GM12873 (cell line): ENCODE measurements around the gene TNS2.

Experiments used
- TF ChIP-seq, protein P1 (sequence below): IDR thresholded peaks from 2 replicates; pipeline ENCODE4 v1.5.1; 2012; ENCODE audit warnings: low read depth, mild to moderate bottlenecking, moderate library complexity, low read length, control low read depth; ENCODE audit not compliant: insufficient read depth; ENCODE audit errors: missing control alignments

The TNS2 gene

DNA sequence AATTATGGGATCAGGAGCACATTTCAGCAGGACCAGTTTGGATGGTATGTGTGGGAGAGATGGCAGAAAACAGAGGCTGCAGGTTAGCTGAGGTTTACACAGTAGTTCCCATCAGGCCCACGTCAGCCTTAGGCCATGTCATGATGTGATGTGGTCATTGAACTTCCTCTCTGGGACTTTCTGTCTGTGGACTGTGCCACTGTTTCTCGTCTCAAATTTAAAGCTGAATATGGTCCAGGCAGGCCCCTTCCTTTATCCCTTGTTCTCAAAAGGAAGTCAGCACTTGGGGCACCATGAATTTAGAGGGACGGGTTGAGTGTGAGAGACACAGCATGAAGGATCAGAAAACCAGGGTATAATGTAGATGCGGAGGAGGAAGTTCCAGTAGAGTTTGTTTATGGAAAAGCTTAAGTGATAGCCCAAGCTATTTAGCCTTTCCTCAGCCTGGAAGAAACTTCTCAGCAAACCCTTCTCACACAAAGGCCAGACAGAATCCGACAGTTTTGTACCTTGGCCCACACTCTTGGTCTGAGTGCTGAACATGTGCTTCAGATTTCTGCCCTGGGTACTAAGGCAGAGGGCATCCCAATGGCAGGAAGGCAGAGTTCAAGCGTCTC, 44.0 kb downstream of the TNS2 start:
- TF ChIP-seq, protein P1, sequence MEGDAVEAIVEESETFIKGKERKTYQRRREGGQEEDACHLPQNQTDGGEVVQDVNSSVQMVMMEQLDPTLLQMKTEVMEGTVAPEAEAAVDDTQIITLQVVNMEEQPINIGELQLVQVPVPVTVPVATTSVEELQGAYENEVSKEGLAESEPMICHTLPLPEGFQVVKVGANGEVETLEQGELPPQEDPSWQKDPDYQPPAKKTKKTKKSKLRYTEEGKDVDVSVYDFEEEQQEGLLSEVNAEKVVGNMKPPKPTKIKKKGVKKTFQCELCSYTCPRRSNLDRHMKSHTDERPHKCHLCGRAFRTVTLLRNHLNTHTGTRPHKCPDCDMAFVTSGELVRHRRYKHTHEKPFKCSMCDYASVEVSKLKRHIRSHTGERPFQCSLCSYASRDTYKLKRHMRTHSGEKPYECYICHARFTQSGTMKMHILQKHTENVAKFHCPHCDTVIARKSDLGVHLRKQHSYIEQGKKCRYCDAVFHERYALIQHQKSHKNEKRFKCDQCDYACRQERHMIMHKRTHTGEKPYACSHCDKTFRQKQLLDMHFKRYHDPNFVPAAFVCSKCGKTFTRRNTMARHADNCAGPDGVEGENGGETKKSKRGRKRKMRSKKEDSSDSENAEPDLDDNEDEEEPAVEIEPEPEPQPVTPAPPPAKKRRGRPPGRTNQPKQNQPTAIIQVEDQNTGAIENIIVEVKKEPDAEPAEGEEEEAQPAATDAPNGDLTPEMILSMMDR: no peak

GRCh38 chr12:53094394-53094787, 44.5 kb downstream of the TNS2 start:
- TF ChIP-seq, protein P1: no peak

DNA sequence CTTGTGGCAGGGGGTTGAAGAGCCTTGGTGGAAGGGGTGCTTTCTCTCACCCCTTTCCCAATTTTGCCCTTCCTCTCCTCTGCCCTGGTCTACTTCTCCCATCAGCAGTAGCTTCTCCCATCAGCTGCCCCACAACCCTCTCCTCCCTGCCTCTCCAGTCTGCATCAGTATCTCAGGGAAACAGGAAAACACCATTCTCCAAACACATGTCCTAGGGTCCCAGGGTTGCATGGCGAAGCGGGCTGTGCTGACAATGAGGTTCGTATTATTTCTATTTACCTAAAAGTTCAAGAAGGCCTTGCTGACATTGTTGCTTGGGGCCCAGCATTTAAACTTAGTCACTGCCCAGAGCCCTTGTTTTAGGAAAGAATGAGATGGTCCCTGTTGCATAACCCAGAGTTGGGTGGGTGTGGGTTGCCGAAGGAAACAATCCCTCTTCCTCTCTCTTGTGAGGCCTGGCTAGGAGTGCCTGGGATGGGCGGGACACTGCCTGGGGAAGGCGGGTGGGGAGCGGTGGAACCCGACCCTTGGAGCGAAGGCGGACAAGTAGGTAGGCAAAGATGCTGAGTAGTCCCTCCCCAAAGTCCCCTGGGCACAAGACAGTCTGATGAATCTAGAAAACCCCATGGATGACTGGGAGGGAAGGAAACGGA, 46.4 kb downstream of the TNS2 start:
- TF ChIP-seq, protein P1: no peak

DNA sequence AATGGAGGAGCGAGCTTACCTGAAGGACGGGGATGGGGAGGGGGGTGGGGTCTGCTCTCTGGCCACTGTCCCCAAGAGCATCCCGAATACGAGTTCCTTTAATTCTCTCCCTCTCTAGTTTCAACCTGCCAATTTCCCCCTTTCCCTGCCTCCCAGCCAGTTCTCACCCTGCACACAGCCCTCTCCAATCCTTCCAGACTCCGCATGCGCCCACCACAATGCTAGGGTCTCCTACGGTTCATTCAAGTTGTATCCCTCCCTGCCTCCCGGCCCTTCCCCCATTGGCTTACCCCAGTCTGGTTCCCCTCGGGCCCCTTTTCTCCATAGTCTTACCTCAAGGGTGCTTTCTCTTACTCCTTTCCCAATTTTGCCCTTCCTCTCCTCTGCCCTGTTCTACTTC, 46.9 kb downstream of the TNS2 start:
- TF ChIP-seq, protein P1: no peak

- TF ChIP-seq, protein P1: no peak
These were observed 47.3 kb downstream of the TNS2 start for GRCh38 chr12:53097207-53097563.

DNA sequence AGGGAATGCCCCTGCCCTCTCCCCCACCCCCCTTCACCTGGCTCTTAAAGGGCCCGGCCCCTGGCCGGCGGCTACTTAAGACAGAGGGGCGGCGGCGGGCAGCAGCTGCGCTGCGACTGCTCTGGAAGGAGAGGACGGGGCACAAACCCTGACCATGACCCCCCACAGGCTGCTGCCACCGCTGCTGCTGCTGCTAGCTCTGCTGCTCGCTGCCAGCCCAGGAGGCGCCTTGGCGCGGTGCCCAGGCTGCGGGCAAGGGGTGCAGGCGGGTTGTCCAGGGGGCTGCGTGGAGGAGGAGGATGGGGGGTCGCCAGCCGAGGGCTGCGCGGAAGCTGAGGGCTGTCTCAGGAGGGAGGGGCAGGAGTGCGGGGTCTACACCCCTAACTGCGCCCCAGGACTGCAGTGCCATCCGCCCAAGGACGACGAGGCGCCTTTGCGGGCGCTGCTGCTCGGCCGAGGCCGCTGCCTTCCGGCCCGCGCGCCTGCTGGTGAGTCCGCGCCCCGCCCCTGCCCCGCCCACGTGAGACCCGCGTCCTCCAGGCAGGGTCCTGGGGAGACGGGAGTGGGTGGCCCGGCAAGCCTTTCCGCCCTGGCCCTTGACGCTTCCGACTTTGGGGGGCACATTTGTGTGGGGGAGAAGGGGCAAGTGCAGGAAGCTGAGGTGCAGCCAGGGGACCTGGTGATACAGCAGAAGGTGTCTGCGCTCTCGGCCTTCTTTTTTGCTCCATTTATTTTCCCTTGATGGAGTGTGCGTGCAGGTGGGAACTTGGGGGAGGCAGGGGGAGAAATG, 47.9 kb downstream of the TNS2 start, which contains the start of gene IGFBP6:
Gene IGFBP6 (plus strand): TSS at position 104 of the 790 bp plus-strand sequence. CDS start 51 bp downstream, at position 155.
- TF ChIP-seq, protein P1: no peak

DNA sequence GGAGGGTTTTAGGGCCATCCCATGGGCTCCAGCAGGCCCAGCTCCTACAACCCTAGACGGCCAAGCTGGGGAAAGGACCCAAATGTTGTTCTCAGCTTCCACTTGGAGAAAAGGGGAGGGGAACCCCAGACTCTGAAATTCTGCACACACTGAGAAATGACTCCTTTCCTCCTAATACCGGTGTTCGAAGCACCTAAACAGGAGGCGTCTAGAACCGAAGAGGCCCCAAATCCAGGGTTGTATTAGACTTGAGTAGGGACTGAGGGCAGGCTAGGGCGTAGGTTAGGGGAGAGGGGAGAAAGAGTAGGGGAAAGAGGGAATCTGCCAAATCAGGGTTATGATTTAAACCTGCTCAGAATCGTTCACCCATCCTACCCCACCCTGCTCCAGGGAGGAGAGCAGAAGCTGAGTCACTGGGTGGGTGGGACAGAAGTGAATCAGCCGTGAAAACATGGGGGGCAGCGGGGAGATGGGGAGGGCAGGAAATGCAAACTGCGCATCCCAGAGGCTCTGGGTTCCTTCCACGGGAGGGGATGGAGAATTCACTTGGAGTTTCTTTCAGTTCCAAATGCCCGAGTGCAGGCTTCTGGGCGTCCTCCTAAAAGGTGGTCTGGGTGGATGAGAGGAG, 48.6 kb downstream of the TNS2 start:
- TF ChIP-seq, protein P1: no peak
